SK-N-SH treated with all-trans-retinoic acid at 6 μM for 48 hours (cell line): ENCODE data around the gene DYRK4.

ENCODE experiments used
- ATAC-seq: fragments of 200-7000 bp; cut with Tn5 transposase; 3 replicates; pipeline ENCODE4 v1.9.1; 2020; ENCODE audit warnings: mild to moderate bottlenecking, moderate library complexity
- ARNTL ChIP-seq: fragments of 450-650 bp; formaldehyde crosslinking; IDR thresholded peaks from 2 replicates; pipeline ENCODE4 v1.5.0; 2020; ENCODE audit warnings: low read depth, mild to moderate bottlenecking, moderate library complexity, borderline replicate concordance
- BACH2 ChIP-seq: fragments of 250-450 bp; sonication (Bioruptor Pico); IDR thresholded peaks from 2 replicates; pipeline ENCODE4 v1.9.0; 2021; ENCODE audit warnings: mild to moderate bottlenecking, borderline replicate concordance
- CREB5 ChIP-seq: fragments of 250-450 bp; sonication (Bioruptor Pico); IDR thresholded peaks from 2 replicates; pipeline ENCODE4 v1.5.1; 2020; ENCODE audit warnings: low read depth, mild to moderate bottlenecking, moderate library complexity
- CSDC2 ChIP-seq: fragments of 250-450 bp; sonication (Bioruptor Pico); IDR thresholded peaks from 2 replicates; pipeline ENCODE4 v1.5.0; 2020; ENCODE audit warnings: mild to moderate bottlenecking, moderate library complexity
- CSRNP3 ChIP-seq: fragments of 250-450 bp; sonication (Bioruptor Pico); IDR thresholded peaks from 2 replicates; pipeline ENCODE4 v1.5.1; 2021; ENCODE audit warnings: mild to moderate bottlenecking, moderate library complexity
- GLIS3 ChIP-seq: fragments of 250-450 bp; sonication (Bioruptor Pico); IDR thresholded peaks from 2 replicates; pipeline ENCODE4 v1.5.0; 2020; ENCODE audit warnings: mild to moderate bottlenecking, moderate library complexity
- ISL1 ChIP-seq: fragments of 250-450 bp; sonication (Bioruptor Pico); IDR thresholded peaks from 2 replicates; pipeline ENCODE4 v2.1.2; 2022; ENCODE audit warnings: mild to moderate bottlenecking, moderate library complexity
- OSR1 ChIP-seq: fragments of 250-450 bp; sonication (Bioruptor Pico); IDR thresholded peaks from 2 replicates; pipeline ENCODE4 v1.8.0; 2022; ENCODE audit warnings: moderate library complexity, mild to moderate bottlenecking, inconsistent platforms
- PATZ1 ChIP-seq: fragments of 250-450 bp; sonication (Bioruptor Pico); IDR thresholded peaks from 2 replicates; pipeline ENCODE4 v1.8.0; 2020; ENCODE audit warnings: mild to moderate bottlenecking, moderate library complexity, borderline replicate concordance
- POU6F1 ChIP-seq: fragments of 250-450 bp; sonication (Bioruptor Pico); IDR thresholded peaks from 2 replicates; pipeline ENCODE4 v1.8.0; 2021; ENCODE audit warnings: low read depth, mild to moderate bottlenecking, moderate library complexity, borderline replicate concordance
- PPARA ChIP-seq: fragments of 250-450 bp; sonication (Bioruptor Pico); IDR thresholded peaks from 2 replicates; pipeline ENCODE4 v1.5.0; 2020; ENCODE audit warnings: mild to moderate bottlenecking, borderline replicate concordance
- RARB ChIP-seq: fragments of 250-450 bp; sonication (Bioruptor Pico); IDR thresholded peaks from 2 replicates; pipeline ENCODE4 v1.8.0; 2021; ENCODE audit warnings: mild to moderate bottlenecking, moderate library complexity
- TCF4 ChIP-seq: fragments of 250-450 bp; sonication (Bioruptor Pico); IDR thresholded peaks from 2 replicates; pipeline ENCODE4 v1.8.0; 2021; ENCODE audit warnings: mild to moderate bottlenecking, moderate library complexity, borderline replicate concordance
- TOX ChIP-seq: fragments of 250-450 bp; sonication (Bioruptor Pico); IDR thresholded peaks from 2 replicates; pipeline ENCODE4 v1.8.0; 2021; ENCODE audit warnings: mild to moderate bottlenecking, moderate library complexity, borderline replicate concordance
- TSHZ2 ChIP-seq: fragments of 250-450 bp; sonication (Bioruptor Pico); IDR thresholded peaks from 2 replicates; pipeline ENCODE4 v1.5.0; 2020; ENCODE audit warnings: mild to moderate bottlenecking, moderate library complexity
- ZC3H10 ChIP-seq: fragments of 250-450 bp; sonication (Bioruptor Pico); IDR thresholded peaks from 2 replicates; pipeline ENCODE4 v1.5.1; 2021; ENCODE audit warnings: mild to moderate bottlenecking, moderate library complexity
- ZFP30 ChIP-seq: fragments of 450-650 bp; formaldehyde crosslinking; IDR thresholded peaks from 2 replicates; pipeline ENCODE4 v1.5.0; 2022; ENCODE audit warnings: mild to moderate bottlenecking, moderate library complexity
- ZNF565 ChIP-seq: fragments of 450-650 bp; formaldehyde crosslinking; conservative IDR thresholded peaks from 2 replicates; pipeline ENCODE4 v1.5.0; 2020; ENCODE audit warnings: low read depth, mild to moderate bottlenecking, moderate library complexity
- ZNF70 ChIP-seq: fragments of 450-650 bp; formaldehyde crosslinking; IDR thresholded peaks from 2 replicates; pipeline ENCODE4 v1.5.0; 2020; ENCODE audit warnings: mild to moderate bottlenecking, moderate library complexity
- ZNF8 ChIP-seq: fragments of 450-650 bp; formaldehyde crosslinking; IDR thresholded peaks from 2 replicates; pipeline ENCODE4 v1.5.0; 2020; ENCODE audit warnings: mild to moderate bottlenecking, moderate library complexity

The DYRK4 gene

GRCh38 chr12:4591180-4591687 lies 29.2 kb downstream of the DYRK4 start:
- no peak for ATAC-seq
- TF ChIP-seq CSDC2 (CRISPR knock-in tag), result no peak
- TF ChIP-seq PATZ1, result no peak
- no peak for TF ChIP-seq TSHZ2
- TF ChIP-seq TOX, result no peak
- no peak for TF ChIP-seq RARB (CRISPR knock-in tag)
- TF ChIP-seq ZNF565 (CRISPR knock-in tag), result no peak
- no peak for TF ChIP-seq BACH2 (CRISPR knock-in tag)
- no peak for TF ChIP-seq TCF4 (CRISPR knock-in tag)
- TF ChIP-seq ZFP30 (CRISPR knock-in tag), result no peak
- no peak for TF ChIP-seq ZC3H10
- no peak for TF ChIP-seq PPARA
- no peak for TF ChIP-seq CREB5 (CRISPR knock-in tag)
- no peak for TF ChIP-seq OSR1 (CRISPR knock-in tag)

GRCh38 chr12:4595881-4596280 lies 33.9 kb downstream of the DYRK4 start:
- no peak for ATAC-seq
- no peak for TF ChIP-seq CSRNP3 (CRISPR knock-in tag)
- TF ChIP-seq CREB5 (CRISPR knock-in tag), result no peak
- TF ChIP-seq OSR1 (CRISPR knock-in tag), result no peak
- no peak for TF ChIP-seq RARB (CRISPR knock-in tag)
- no peak for TF ChIP-seq ZNF70
- no peak for TF ChIP-seq TCF4 (CRISPR knock-in tag)
- TF ChIP-seq ZC3H10, result no peak
- TF ChIP-seq, all 23 proteins: peak for 0

- TF ChIP-seq RARB (CRISPR knock-in tag) (no peak), ZNF8 (CRISPR knock-in tag) (no peak), POU6F1 (CRISPR knock-in tag) (no peak), TCF4 (CRISPR knock-in tag) (no peak), ISL1 (CRISPR knock-in tag) (no peak), ZFP30 (CRISPR knock-in tag) (no peak), TOX (no peak), GLIS3 (no peak), ARNTL (CRISPR knock-in tag) (no peak), ZC3H10 (no peak), OSR1 (CRISPR knock-in tag) (no peak), CREB5 (CRISPR knock-in tag) (no peak), CSRNP3 (CRISPR knock-in tag) (no peak), ZNF70 (no peak), TSHZ2 (no peak)
- no peak for ATAC-seq
Observed at GRCh38 chr12:4603421-4603820, 41.4 kb downstream of the DYRK4 start.
